DMS53 treated with DMSO at 0.1 percent for 48 hours (cell line): Measurements from ENCODE around the gene APOD.

ENCODE experiments used
- DNase-seq: peaks from one replicate; lab custom pipeline; 2025; ENCODE audit not compliant: unreplicated experiment; lab: John Stamatoyannopoulos, UW

Gene APOD

GRCh38 chr3:195531683-195532082, 52.1 kb downstream of the APOD start:
- DNase-seq = no peak

GRCh38 chr3:195526492-195526891, 57.2 kb downstream of the APOD start:
- no peak for DNase-seq

DNA sequence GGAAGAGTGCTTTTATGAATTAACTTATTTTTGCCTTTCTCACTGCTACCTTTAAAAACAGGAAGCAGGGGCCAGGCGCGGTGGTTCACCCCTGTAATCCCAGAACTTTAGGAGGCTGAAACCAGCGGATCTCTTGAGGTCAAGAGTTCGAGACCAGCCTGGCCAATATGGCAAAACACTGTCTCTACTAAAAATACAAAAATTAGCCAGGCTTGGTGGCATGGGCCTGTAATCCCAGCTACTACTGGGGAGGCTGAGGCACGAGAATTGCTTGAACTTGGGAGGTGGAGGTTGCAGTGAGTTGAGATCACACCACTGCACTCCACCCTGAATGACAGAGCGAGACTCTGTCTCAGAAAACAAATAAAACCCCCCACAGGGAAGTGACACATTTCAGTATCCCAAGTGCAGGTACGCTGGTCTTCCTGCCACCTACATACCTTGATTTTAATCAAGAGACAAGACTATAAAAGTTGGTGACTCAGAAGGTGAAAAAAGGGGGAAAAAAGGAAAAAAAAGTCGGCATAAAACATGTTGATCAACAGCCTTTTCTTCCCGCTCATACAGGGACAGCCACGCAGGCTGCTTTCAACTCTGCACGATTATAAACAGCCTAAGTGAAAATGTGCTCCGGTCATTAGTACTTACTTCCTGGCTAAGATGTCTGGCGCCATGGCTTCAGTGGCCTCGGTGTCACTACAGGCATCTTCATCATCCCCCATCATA, 59.4 kb downstream of the APOD start:
- no peak for DNase-seq

GRCh38 chr3:195522254-195523023, 61.3 kb downstream of the APOD start:
- DNase-seq = no peak
